HEK293 (cell line): ENCODE measurements around the gene DPF3.

Source experiments
- CTCF ChIA-PET: fragments of 350-600 bp; formaldehyde crosslinking; extraction: SDS; loops from one replicate; lab custom pipeline; 2021; ENCODE audit warnings: antibody characterized with exemption; lab: Yijun Ruan, JAX
- POLR2A ChIA-PET: fragments of 300-600 bp; formaldehyde crosslinking; extraction: SDS; loops from one replicate; lab custom pipeline; 2020; ENCODE audit warnings: antibody characterized with exemption, inconsistent platforms; lab: Yijun Ruan, JAX
- H3K27ac ChIP-seq: fragments of 200-500 bp; sonication (Bioruptor generic); 2 replicates; pipeline ENCODE4 v1.5.1; 2014; ENCODE audit warnings: low read depth, low read length, control low read depth, inconsistent platforms; ENCODE audit errors: extremely low read depth
- H3K36me3 ChIP-seq, 2 experiments: fragments of 200-500 bp in 1 of 2; sonication (Bioruptor generic) in 1 of 2; 1 replicate in 1 of 2; 2 replicates in 1 of 2; pipeline ENCODE4 v1.5.1; 2014 to 2017; ENCODE audit warnings: inconsistent platforms in 2 of 2, low read length in 2 of 2; ENCODE audit not compliant: control insufficient read depth in 2 of 2, insufficient read depth in 1 of 2
- H3K4me1 ChIP-seq: fragments of 200-500 bp; sonication (Bioruptor generic); 2 replicates; pipeline ENCODE4 v1.5.1; 2014; ENCODE audit warnings: mild to moderate bottlenecking, low read length, inconsistent platforms; ENCODE audit not compliant: control insufficient read depth, insufficient read depth
- H3K4me3 ChIP-seq: 2 replicates; pipeline ENCODE4 v1.5.1; 2011; ENCODE audit warnings: low read depth, mild to moderate bottlenecking, control low read depth, low read length, moderate library complexity
- H3K9me3 ChIP-seq: fragments of 200-500 bp; sonication (Bioruptor generic); 2 replicates; pipeline ENCODE4 v1.5.1; 2014; ENCODE audit warnings: low read depth, low read length, inconsistent platforms; ENCODE audit not compliant: control insufficient read depth, insufficient read depth
- GLIS2 ChIP-seq: fragments of 450-650 bp; formaldehyde crosslinking; IDR thresholded peaks from 2 replicates; pipeline ENCODE4 v1.5.1; 2016; ENCODE audit warnings: missing biosample characterization, missing genetic modification characterization
- HOXC10 ChIP-seq: sonication (generic); formaldehyde crosslinking; IDR thresholded peaks from 2 replicates; pipeline ENCODE4 v1.8.1; 2023; ENCODE audit warnings: mild to moderate bottlenecking, missing genetic modification reagents
- MEIS1 ChIP-seq: sonication (generic); formaldehyde crosslinking; IDR thresholded peaks from 2 replicates; pipeline ENCODE4 v1.8.1; 2022; ENCODE audit warnings: missing genetic modification reagents, mild to moderate bottlenecking, borderline replicate concordance
- ZBTB49 ChIP-seq: fragments of 450-650 bp; formaldehyde crosslinking; IDR thresholded peaks from 2 replicates; pipeline ENCODE4 v1.5.1; 2016; ENCODE audit warnings: missing biosample characterization, missing genetic modification characterization, low read depth
- ZFHX2 ChIP-seq: fragments of 450-650 bp; formaldehyde crosslinking; conservative IDR thresholded peaks from 2 replicates; pipeline ENCODE4 v1.5.1; 2016; ENCODE audit warnings: missing biosample characterization, missing genetic modification characterization
- ZFP37 ChIP-seq: fragments of 450-650 bp; formaldehyde crosslinking; IDR thresholded peaks from 2 replicates; pipeline ENCODE4 v1.5.1; 2016; ENCODE audit warnings: missing biosample characterization, missing genetic modification characterization
- ZNF138 ChIP-seq: fragments of 450-650 bp; formaldehyde crosslinking; IDR thresholded peaks from 2 replicates; pipeline ENCODE4 v1.5.1; 2016; ENCODE audit warnings: missing biosample characterization, missing genetic modification characterization, borderline replicate concordance
- ZNF140 ChIP-seq: fragments of 450-650 bp; formaldehyde crosslinking; IDR thresholded peaks from 2 replicates; pipeline ENCODE4 v1.5.1; 2016; ENCODE audit warnings: missing biosample characterization, missing genetic modification characterization
- ZNF24 ChIP-seq: fragments of 450-650 bp; formaldehyde crosslinking; IDR thresholded peaks from 2 replicates; pipeline ENCODE4 v1.5.1; 2016; ENCODE audit warnings: missing biosample characterization, missing genetic modification characterization
- ZNF280C ChIP-seq: fragments of 450-650 bp; formaldehyde crosslinking; IDR thresholded peaks from 2 replicates; pipeline ENCODE4 v1.5.1; 2016; ENCODE audit warnings: missing biosample characterization, missing genetic modification characterization
- ZNF335 ChIP-seq: fragments of 450-650 bp; formaldehyde crosslinking; conservative IDR thresholded peaks from 2 replicates; pipeline ENCODE4 v1.5.1; 2016; ENCODE audit warnings: missing biosample characterization, missing genetic modification characterization
- ZNF341 ChIP-seq: fragments of 450-650 bp; formaldehyde crosslinking; IDR thresholded peaks from 2 replicates; pipeline ENCODE4; 2016; ENCODE audit warnings: low read depth, missing biosample characterization, missing genetic modification characterization
- ZNF362 ChIP-seq: fragments of 450-650 bp; formaldehyde crosslinking; IDR thresholded peaks from 2 replicates; pipeline ENCODE4 v1.5.1; 2016; ENCODE audit warnings: missing biosample characterization, missing genetic modification characterization
- ZNF514 ChIP-seq: fragments of 450-650 bp; formaldehyde crosslinking; IDR thresholded peaks from 2 replicates; pipeline ENCODE4 v1.5.1; 2016; ENCODE audit warnings: missing biosample characterization, missing genetic modification characterization
- ZNF521 ChIP-seq: fragments of 450-650 bp; formaldehyde crosslinking; IDR thresholded peaks from 2 replicates; pipeline ENCODE4 v1.5.1; 2017; ENCODE audit warnings: missing biosample characterization, mild to moderate bottlenecking, missing genetic modification characterization
- ZNF548 ChIP-seq: fragments of 450-650 bp; formaldehyde crosslinking; IDR thresholded peaks from 2 replicates; pipeline ENCODE4 v1.5.1; 2016; ENCODE audit warnings: missing biosample characterization, missing genetic modification characterization
- ZNF624 ChIP-seq: fragments of 450-650 bp; formaldehyde crosslinking; IDR thresholded peaks from 2 replicates; pipeline ENCODE4 v1.5.1; 2017; ENCODE audit warnings: missing biosample characterization, missing genetic modification characterization
- TF ChIP-seq, protein P1 (sequence below): fragments of 450-650 bp; IDR thresholded peaks from 2 replicates; pipeline ENCODE4 v1.5.1; 2018; ENCODE audit warnings: missing biosample characterization, mild to moderate bottlenecking, missing genetic modification characterization
- TF ChIP-seq, protein P2 (sequence below): fragments of 450-650 bp; formaldehyde crosslinking; IDR thresholded peaks from 2 replicates; pipeline ENCODE4 v1.5.1; 2016; ENCODE audit warnings: missing biosample characterization, missing genetic modification characterization
- TF ChIP-seq, protein P3 (sequence below): fragments of 450-650 bp; formaldehyde crosslinking; IDR thresholded peaks from 2 replicates; pipeline ENCODE4 v1.5.1; 2017; ENCODE audit warnings: missing biosample characterization, missing genetic modification characterization
- TF ChIP-seq, protein P4 (sequence below): fragments of 450-650 bp; formaldehyde crosslinking; IDR thresholded peaks from 2 replicates; pipeline ENCODE4 v1.5.1; 2017; ENCODE audit warnings: missing biosample characterization, missing genetic modification characterization

The DPF3 gene

DNA sequence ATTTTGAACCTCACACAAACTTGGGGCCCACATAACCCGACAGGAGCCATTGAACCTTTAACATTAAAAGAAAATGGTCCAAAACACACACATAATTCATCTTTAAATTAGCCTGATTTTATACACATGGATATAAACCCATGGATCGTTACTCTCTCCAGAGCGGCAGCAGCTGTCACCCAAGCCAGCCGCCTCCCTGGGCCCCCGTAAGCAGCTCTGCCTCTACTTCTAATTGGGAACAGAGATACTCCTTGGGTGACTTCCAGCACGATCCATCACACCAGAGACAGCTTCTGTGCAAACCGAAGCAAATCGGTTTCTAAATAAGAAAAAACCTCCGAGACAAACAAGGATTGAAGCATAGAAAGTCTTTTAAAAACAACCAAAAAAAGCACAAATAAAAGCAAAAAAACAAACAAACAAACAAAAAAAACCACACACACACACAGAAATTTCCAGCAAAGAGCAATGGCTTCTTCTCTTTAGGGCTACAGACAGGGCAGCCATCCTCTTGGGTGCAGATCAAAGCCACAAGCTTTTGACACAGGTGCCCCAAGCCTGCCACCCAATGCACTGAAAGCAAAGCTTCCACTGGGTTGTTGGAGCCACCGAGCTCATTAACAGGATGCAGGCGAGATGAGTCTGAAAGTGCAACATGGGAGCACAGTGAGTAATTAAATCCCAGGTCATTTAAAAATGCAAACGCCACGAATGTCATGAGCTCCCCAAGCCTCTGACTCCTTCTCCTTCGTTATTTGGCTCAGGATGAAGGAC is 156.9 kb downstream of the DPF3 start:
- no peaks in the 10 kb centered on the region for H3K36me3 ChIP-seq
- TF ChIP-seq, protein P1, sequence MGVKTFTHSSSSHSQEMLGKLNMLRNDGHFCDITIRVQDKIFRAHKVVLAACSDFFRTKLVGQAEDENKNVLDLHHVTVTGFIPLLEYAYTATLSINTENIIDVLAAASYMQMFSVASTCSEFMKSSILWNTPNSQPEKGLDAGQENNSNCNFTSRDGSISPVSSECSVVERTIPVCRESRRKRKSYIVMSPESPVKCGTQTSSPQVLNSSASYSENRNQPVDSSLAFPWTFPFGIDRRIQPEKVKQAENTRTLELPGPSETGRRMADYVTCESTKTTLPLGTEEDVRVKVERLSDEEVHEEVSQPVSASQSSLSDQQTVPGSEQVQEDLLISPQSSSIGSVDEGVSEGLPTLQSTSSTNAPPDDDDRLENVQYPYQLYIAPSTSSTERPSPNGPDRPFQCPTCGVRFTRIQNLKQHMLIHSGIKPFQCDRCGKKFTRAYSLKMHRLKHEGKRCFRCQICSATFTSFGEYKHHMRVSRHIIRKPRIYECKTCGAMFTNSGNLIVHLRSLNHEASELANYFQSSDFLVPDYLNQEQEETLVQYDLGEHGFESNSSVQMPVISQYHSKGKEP (tag by site-specific recombination): no peak
- TF ChIP-seq ZNF624: no peak
- no peak for TF ChIP-seq ZNF335 (tag by site-specific recombination)
- no peak for TF ChIP-seq ZNF140 (tag by site-specific recombination)
- no peak for TF ChIP-seq ZBTB49
- TF ChIP-seq ZNF548: no peak
- no peak for TF ChIP-seq ZNF138 (tag by site-specific recombination)
- TF ChIP-seq, all 188 proteins: peak for 0
- ChIA-PET POLR2A (no interaction called here), CTCF (no interaction called here)
- no peaks in the 10 kb centered on the region for H3K4me1 ChIP-seq
- no peak overlapping the region for H3K27ac ChIP-seq
- H3K4me3 ChIP-seq: no peak overlapping the region
- H3K9me3 ChIP-seq: no peaks in the 10 kb centered on the region

GRCh38 chr14:72736308-72736707 is 157.6 kb downstream of the DPF3 start:
- ChIA-PET CTCF (interaction anchor here (0.6 kb wide), 1 partner anchor 193 kb away, joined by 3 read pairs; no protein-coding TSS in a partner anchor), POLR2A (no interaction called here)
- H3K4me3 ChIP-seq: no peak overlapping the region
- no peaks in the 10 kb centered on the region for H3K4me1 ChIP-seq
- H3K36me3 ChIP-seq: no peaks in the 10 kb centered on the region
- TF ChIP-seq GLIS2 (no peak), HOXC10 (CRISPR knock-in tag) (no peak), ZNF24 (tag by site-specific recombination) (no peak), ZFHX2 (tag by site-specific recombination) (no peak), ZNF521 (tag by site-specific recombination) (no peak), ZNF280C (tag by site-specific recombination) (no peak), ZNF514 (tag by site-specific recombination) (no peak), ZNF341 (tag by site-specific recombination) (no peak), MEIS1 (CRISPR knock-in tag) (no peak), ZNF362 (tag by site-specific recombination) (no peak), ZFP37 (no peak)
- TF ChIP-seq, protein P2, sequence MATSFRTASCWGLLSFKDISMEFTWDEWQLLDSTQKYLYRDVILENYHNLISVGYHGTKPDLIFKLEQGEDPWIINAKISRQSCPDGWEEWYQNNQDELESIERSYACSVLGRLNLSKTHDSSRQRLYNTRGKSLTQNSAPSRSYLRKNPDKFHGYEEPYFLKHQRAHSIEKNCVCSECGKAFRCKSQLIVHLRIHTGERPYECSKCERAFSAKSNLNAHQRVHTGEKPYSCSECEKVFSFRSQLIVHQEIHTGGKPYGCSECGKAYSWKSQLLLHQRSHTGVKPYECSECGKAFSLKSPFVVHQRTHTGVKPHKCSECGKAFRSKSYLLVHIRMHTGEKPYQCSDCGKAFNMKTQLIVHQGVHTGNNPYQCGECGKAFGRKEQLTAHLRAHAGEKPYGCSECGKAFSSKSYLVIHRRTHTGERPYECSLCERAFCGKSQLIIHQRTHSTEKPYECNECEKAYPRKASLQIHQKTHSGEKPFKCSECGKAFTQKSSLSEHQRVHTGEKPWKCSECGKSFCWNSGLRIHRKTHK (tag by site-specific recombination): no peak
- TF ChIP-seq, protein P3, sequence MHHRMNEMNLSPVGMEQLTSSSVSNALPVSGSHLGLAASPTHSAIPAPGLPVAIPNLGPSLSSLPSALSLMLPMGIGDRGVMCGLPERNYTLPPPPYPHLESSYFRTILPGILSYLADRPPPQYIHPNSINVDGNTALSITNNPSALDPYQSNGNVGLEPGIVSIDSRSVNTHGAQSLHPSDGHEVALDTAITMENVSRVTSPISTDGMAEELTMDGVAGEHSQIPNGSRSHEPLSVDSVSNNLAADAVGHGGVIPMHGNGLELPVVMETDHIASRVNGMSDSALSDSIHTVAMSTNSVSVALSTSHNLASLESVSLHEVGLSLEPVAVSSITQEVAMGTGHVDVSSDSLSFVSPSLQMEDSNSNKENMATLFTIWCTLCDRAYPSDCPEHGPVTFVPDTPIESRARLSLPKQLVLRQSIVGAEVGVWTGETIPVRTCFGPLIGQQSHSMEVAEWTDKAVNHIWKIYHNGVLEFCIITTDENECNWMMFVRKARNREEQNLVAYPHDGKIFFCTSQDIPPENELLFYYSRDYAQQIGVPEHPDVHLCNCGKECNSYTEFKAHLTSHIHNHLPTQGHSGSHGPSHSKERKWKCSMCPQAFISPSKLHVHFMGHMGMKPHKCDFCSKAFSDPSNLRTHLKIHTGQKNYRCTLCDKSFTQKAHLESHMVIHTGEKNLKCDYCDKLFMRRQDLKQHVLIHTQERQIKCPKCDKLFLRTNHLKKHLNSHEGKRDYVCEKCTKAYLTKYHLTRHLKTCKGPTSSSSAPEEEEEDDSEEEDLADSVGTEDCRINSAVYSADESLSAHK (tag by site-specific recombination): no peak
- TF ChIP-seq, protein P4, sequence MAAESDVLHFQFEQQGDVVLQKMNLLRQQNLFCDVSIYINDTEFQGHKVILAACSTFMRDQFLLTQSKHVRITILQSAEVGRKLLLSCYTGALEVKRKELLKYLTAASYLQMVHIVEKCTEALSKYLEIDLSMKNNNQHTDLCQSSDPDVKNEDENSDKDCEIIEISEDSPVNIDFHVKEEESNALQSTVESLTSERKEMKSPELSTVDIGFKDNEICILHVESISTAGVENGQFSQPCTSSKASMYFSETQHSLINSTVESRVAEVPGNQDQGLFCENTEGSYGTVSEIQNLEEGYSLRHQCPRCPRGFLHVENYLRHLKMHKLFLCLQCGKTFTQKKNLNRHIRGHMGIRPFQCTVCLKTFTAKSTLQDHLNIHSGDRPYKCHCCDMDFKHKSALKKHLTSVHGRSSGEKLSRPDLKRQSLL (tag by site-specific recombination): no peak
- TF ChIP-seq, all 188 proteins: peak for 0
- H3K27ac ChIP-seq: no peak overlapping the region
- no peaks in the 10 kb centered on the region for H3K9me3 ChIP-seq
